Measurements from ENCODE around the gene PWWP2A. TPM values are rescaled to one million over a fixed set of nuclear protein-coding genes. Genes with fewer than 3 reads are reported as not detected.
A peak's percentile ranks its signal among the peaks of the same experiment; 100 is the strongest.

Gene PWWP2A
- total RNA-seq, 2 donors from 2014 or later: 27.0 to 75.5 TPM

- peaks cover 6 to 9% of the 10 kb centered on the region in 2 donors for H3K36me3 ChIP-seq (replicated peaks in 1 of 2; ENCODE audit: insufficient read depth in 1 of 2, low read depth in 2 of 2)
- WGBS, 2 donors: 86 to 93% methylated on average over 7 of the region's 7 CpGs
- H3K4me3 ChIP-seq: no peak overlapping the region
- H3K27me3 ChIP-seq: no peaks in the 10 kb centered on the region
- H3K9me3 ChIP-seq: no peaks in the 10 kb centered on the region
- H3K27ac ChIP-seq: no peak overlapping the region
- ATAC-seq (no peak), DNase-seq (no peak)
- no peak for TF ChIP-seq POLR2A (IDR thresholded peaks at IDR 0.05)
- no peak for TF ChIP-seq CTCF (IDR thresholded peaks at IDR 0.05)
- intact Hi-C loops (cut with DNase I): no loop called here
- H3K4me1 ChIP-seq: no peaks in the 10 kb centered on the region
Observed at GRCh38 chr5:160092514-160092913, 26.7 kb downstream of the PWWP2A start.

GRCh38 chr5:160090059-160090458, 29.2 kb downstream of the PWWP2A start:
- WGBS, 2 donors: 73 to 77% methylated on average over 1 of the region's 1 CpG
- Histone ChIP-seq H3K27ac (no peak overlapping the region), H3K4me3 (no peak overlapping the region), H3K27me3 (no peaks in the 10 kb centered on the region), H3K4me1 (no peaks in the 10 kb centered on the region), H3K36me3 (replicated peaks in 1 of 2; ENCODE audit: insufficient read depth in 1 of 2, low read depth in 2 of 2) (peaks cover 6 to 9% of the 10 kb centered on the region in 2 donors), H3K9me3 (no peaks in the 10 kb centered on the region)
- no peak for ATAC-seq
- intact Hi-C loops (cut with DNase I): no loop called here
- TF ChIP-seq POLR2A (IDR thresholded peaks at IDR 0.05): no peak
- no peak for TF ChIP-seq CTCF (IDR thresholded peaks at IDR 0.05)
- DNase-seq: no peak

- no peaks in the 10 kb centered on the region for H3K27me3 ChIP-seq
- H3K27ac ChIP-seq: no peak overlapping the region
- intact Hi-C loops (cut with DNase I): no loop called here
- no peak overlapping the region for H3K4me3 ChIP-seq
- no peaks in the 10 kb centered on the region for H3K9me3 ChIP-seq
- peaks cover 6 to 9% of the 10 kb centered on the region in 2 donors for H3K36me3 ChIP-seq (replicated peaks in 1 of 2; ENCODE audit: insufficient read depth in 1 of 2, low read depth in 2 of 2)
- DNase-seq (no peak), ATAC-seq (no peak)
- TF ChIP-seq POLR2A (IDR thresholded peaks at IDR 0.05): no peak
- 87 to 97% methylated on average over 2 of the region's 2 CpGs for WGBS, 2 donors
- H3K4me1 ChIP-seq: no peaks in the 10 kb centered on the region
Observed at GRCh38 chr5:160089531-160089930, 29.7 kb downstream of the PWWP2A start.

- TF ChIP-seq CTCF (IDR thresholded peaks at IDR 0.05) (no peak), POLR2A (IDR thresholded peaks at IDR 0.05) (no peak)
- ATAC-seq: no peak
- intact Hi-C loops (cut with DNase I): no loop called here
- DNase-seq: no peak
- Histone ChIP-seq H3K27me3 (no peaks in the 10 kb centered on the region), H3K9me3 (no peaks in the 10 kb centered on the region), H3K4me1 (no peaks in the 10 kb centered on the region), H3K36me3 (replicated peaks in 1 of 2; ENCODE audit: insufficient read depth in 1 of 2, low read depth in 2 of 2) (peaks cover 6 to 9% of the 10 kb centered on the region in 2 donors), H3K27ac (no peak overlapping the region), H3K4me3 (no peak overlapping the region)
- WGBS, 2 donors: 71 to 78% methylated on average over 1 of the region's 1 CpG
Observed at GRCh38 chr5:160088805-160089204, 30.4 kb downstream of the PWWP2A start.

GRCh38 chr5:160087199-160087598, 32.1 kb downstream of the PWWP2A start:
- peaks cover 0 to under 1% of the 10 kb centered on the region in 2 donors for H3K36me3 ChIP-seq (replicated peaks in 1 of 2; ENCODE audit: insufficient read depth in 1 of 2, low read depth in 2 of 2)
- ATAC-seq (peak; percentile 62), DNase-seq (no peak)
- no peak for TF ChIP-seq CTCF (IDR thresholded peaks at IDR 0.05)
- TF ChIP-seq POLR2A (IDR thresholded peaks at IDR 0.05): no peak
- no peak overlapping the region for H3K4me3 ChIP-seq
- H3K27ac ChIP-seq: peak overlapping the region in 1 of 4 donors; percentile 32
- H3K27me3 ChIP-seq: no peaks in the 10 kb centered on the region
- 73 to 80% methylated on average over 1 of the region's 1 CpG for WGBS, 2 donors
- H3K9me3 ChIP-seq: no peaks in the 10 kb centered on the region
- intact Hi-C loops (cut with DNase I): no loop called here
- H3K4me1 ChIP-seq: peaks cover 10% of the 10 kb centered on the region
